K562 (cell line): ENCODE data around the gene MTCH2.

Source experiments
- CBX5 ChIP-seq: IDR thresholded peaks from 2 replicates; pipeline ENCODE4 v1.6.1; 2014; ENCODE audit warnings: low read depth, borderline replicate concordance
- CREB3L1 ChIP-seq: fragments of 450-650 bp; IDR thresholded peaks from 2 replicates; pipeline ENCODE4 v1.6.1; 2014; ENCODE audit warnings: low read depth, mild to moderate bottlenecking, moderate library complexity, borderline replicate concordance
- NCOA2 ChIP-seq, 2 experiments: fragments of 450-650 bp; IDR thresholded peaks; 2 replicates each; pipeline ENCODE4 v1.6.1; 2018; ENCODE audit warnings: mild to moderate bottlenecking in 2 of 2, moderate library complexity in 1 of 2; ENCODE audit not compliant: partially characterized antibody in 2 of 2
- NR1H2 ChIP-seq: sonication (generic); formaldehyde crosslinking; IDR thresholded peaks from 2 replicates; pipeline ENCODE4 v1.4.0; 2020; ENCODE audit warnings: mild to moderate bottlenecking, missing genetic modification reagents
- POLR2A ChIP-seq: fragments of 450-650 bp; conservative IDR thresholded peaks from 2 replicates; pipeline ENCODE4 v1.6.1; 2016
- RUNX1 ChIP-seq: sonication (generic); IDR thresholded peaks from 2 replicates; pipeline ENCODE4 v1.6.1; 2016; ENCODE audit warnings: antibody characterized with exemption, low read depth
- SP1 ChIP-seq: sonication (generic); formaldehyde crosslinking; IDR thresholded peaks from 2 replicates; pipeline ENCODE4 v1.8.1; 2022; ENCODE audit warnings: mild to moderate bottlenecking, missing genetic modification reagents
- TCF3 ChIP-seq: sonication (generic); formaldehyde crosslinking; IDR thresholded peaks from 2 replicates; pipeline ENCODE4 v1.4.0; 2020; ENCODE audit warnings: mild to moderate bottlenecking, missing genetic modification reagents
- XRCC4 ChIP-seq: IDR thresholded peaks from one replicate; pipeline ENCODE4 v1.6.1; 2011; ENCODE audit not compliant: insufficient read depth, insufficient read length; ENCODE audit errors: extremely low read depth
- TF ChIP-seq, protein P1 (sequence below), 2 experiments: fragments of 200-800 bp in 1 of 2; sonication (Bioruptor generic) in 1 of 2; sonication (generic) in 1 of 2; formaldehyde crosslinking in 1 of 2; IDR thresholded peaks in 1 of 2; conservative IDR thresholded peaks in 1 of 2; 2 replicates each; pipeline versions ENCODE4 v1.5.0 to v1.6.1; 2016 to 2020; ENCODE audit warnings: missing compliant biosample characterization in 1 of 2, missing genetic modification characterization in 1 of 2, missing genetic modification reagents in 1 of 2

DNA sequence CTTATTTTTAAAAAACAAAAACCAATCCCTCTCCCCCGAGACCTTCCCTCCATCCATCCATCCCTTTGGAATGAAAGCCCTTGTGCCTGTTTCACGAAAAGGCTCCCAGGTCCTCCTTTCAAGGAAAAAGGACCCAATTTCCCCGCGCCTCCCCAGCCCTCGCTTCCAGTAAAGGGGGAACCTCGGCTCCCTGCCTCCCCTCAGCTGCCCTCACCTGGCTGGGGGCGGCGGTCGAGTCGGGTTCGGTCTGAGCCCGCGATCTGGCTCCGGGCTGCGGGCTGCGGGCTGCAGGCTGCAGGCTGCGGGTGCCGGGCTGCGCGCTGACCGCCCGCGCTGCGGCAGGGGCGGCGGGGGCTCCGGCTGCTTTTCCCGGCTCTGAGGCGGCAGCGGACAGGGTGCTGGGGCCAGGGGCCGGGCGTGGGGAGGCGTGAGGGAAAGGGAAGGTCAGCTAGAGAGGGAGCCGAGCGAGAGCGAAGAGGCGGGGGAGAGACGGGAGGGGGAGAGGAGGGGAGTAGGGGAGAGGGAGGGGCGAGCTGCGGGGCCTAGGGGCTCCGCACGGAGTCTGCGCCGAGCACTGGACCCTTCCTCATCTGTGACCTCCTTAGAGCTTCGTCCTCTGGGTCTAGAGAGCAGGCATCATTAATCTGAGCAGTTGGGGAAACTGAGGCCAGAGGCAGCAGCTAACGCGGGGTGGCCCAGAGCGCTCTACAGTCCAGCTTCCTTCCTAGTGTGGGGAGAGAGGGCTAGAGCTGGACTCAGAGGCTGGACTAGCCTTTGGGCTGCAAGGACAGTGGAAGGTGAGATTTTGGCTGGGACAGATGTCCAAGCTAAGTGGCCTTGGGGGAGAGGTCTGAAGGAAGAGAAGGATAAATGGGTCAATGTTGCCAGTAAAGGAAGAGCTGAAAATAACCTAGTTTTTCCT, 48.2 kb downstream of the MTCH2 start, which contains the start of gene C1QTNF4:
- TF ChIP-seq XRCC4: no peak
- no peak for TF ChIP-seq POLR2A
- no peak for TF ChIP-seq NR1H2 (CRISPR knock-in tag)
- TF ChIP-seq NCOA2 (IDR thresholded peaks at IDR 0.05; ENCODE audit: partially characterized antibody in 2 of 2): no peak
- TF ChIP-seq SP1 (CRISPR knock-in tag): no peak
- TF ChIP-seq RUNX1: no peak
- TF ChIP-seq, protein P1, sequence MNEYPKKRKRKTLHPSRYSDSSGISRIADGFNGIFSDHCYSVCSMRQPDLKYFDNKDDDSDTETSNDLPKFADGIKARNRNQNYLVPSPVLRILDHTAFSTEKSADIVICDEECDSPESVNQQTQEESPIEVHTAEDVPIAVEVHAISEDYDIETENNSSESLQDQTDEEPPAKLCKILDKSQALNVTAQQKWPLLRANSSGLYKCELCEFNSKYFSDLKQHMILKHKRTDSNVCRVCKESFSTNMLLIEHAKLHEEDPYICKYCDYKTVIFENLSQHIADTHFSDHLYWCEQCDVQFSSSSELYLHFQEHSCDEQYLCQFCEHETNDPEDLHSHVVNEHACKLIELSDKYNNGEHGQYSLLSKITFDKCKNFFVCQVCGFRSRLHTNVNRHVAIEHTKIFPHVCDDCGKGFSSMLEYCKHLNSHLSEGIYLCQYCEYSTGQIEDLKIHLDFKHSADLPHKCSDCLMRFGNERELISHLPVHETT (CRISPR knock-in tag; conservative IDR thresholded peaks at IDR 0.05 in 1 of 2, IDR thresholded peaks at IDR 0.05 in 1 of 2): no peak
- TF ChIP-seq TCF3 (CRISPR knock-in tag): no peak
- no peak for TF ChIP-seq CBX5
- TF ChIP-seq CREB3L1: no peak
